Brain pericyte (primary cell): ENCODE data around the gene YPEL1.
A peak's percentile ranks its signal among the peaks of the same experiment; 100 is the strongest.

Experiments used
- DNase-seq: peaks from one replicate; pipeline ENCODE4 v3.0.0-alpha.2; 2012; ENCODE audit warnings: low read depth, low spot score

YPEL1 gene, protein sequence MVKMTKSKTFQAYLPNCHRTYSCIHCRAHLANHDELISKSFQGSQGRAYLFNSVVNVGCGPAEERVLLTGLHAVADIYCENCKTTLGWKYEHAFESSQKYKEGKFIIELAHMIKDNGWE

DNA sequence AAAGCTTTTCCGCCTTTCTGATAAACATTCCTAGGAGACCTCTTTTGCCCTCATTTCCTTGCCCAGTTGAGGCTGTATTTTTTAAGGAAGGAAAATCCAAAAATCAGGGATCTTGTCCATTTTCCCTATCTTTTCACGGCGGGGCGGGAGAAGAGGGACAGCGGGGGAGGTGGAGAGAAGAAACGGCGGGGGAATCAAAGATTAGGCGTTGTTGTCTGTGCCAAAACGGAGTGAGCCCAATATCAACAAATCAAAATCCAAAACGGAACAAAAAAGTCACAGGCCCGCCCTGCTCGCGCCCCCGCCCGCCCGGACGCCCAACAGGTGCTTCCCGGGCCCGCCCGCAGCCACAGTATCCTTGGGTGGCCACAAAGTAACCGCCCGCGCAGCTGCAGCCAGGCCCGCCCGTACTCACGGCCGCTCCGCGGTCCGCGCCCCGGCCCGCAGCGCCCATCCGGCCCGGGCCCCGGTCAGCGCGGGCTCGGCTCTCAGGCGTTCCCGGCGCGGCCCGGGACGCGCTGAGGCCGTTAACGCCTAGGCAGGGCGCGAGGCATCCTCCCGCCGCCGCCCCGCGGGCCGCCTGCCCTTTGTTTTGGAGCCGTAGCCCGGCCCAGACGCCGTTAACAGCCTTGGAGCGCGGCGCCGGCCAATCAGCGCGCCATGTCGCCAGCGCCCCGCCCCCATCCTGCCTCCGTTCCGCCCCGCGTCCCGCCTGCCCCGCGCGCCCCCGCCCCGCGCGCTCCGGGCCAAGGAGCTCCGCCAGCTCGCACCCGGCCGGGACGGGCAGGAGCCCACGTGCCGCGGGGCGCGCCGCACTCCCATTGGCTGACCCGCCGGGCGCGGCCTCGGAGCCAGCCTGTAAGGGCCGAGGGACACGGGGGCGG is at the start of gene YPEL1:
Gene YPEL1, minus strand, starts transcription at position 595 of the 884 bp plus-strand sequence. CDS start 25,050 bp downstream, outside the sequence.
- peak; percentile 78 for DNase-seq

DNA sequence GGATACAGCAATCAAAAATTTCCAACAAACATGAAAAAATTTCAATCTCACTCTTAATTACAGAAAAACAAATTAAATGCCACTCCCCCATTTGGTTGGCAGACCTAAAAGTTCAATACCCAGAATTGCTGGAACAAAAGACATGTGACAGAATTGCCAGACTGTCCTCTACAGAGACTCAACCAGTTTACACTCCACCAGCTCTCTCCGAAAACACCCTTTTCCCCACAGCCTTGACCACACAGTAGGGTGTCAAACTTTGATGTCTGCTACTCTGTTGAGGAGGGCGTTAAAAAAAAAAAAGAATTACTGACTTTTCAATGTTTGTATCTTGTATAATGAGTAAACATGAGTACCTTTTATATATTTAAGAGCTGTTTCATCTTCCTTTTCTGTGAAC is 44.7 kb upstream of the YPEL1 start:
- DNase-seq, result no peak

DNA sequence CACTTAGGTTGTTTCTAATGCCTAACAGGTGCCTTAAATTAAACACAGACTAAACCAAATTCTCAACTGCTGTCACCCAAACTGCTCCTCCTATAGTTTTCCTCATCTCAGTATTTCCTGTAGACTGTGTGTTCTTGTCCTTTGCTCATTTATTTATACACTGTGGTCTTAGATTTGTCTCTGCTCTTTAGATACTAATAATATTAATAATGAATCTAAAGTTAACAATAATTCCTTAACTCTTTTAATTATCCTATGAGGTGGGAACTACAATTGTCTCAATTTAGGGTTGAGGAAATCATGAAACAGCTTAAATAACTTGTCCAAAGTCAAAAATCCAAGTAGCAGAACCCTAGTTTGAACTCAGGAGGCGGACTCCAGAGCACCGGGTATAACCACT is 43.9 kb upstream of the YPEL1 start:
- DNase-seq, result no peak

DNA sequence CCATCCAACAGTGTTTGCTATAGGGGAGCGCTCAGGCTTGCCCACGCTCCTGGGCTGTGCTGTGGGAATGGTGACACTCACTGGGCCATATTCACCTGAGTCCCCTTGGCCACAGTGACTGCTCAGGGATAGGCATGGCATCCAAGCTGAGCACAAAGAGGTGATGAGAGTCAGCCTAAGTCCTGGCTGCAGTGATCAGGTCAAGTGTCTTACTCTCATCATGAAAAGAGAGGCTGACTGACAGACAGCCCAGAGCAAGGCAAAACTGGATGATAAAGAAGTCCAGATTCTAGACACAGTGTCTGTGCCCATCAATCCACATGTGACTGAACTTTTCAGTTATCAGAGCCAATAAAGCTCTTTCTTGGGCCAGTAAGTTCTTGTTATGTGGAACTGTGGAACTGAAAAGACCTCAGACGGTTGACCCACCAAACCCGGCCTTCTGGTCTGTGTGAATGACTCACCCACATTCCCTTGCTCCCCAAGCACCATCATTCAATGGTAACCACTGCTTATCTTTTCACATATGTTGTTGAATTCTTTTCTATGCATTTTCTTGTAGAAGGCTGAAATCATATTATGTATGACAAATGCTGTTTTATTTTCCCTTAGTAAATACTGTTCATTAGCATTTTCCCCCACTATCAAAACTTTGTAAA is 43.2 kb upstream of the YPEL1 start:
- no peak for DNase-seq

DNA sequence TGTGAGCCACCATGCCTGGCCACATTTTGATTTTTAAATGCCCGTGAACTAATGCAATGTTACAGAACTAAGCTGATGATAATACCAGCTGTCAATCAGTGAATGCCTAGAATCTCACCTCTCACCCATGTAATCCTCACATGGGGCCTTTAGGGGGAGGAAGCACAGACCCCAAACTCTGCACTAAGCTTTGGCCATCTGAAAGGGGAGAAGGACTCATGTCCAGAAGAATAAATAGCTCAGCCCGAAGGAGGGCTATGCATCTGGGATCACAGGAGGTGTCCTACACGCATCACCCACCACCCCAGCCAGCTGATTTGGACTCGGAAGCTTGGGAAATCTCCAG is 36.0 kb upstream of the YPEL1 start:
- DNase-seq, result no peak

DNA sequence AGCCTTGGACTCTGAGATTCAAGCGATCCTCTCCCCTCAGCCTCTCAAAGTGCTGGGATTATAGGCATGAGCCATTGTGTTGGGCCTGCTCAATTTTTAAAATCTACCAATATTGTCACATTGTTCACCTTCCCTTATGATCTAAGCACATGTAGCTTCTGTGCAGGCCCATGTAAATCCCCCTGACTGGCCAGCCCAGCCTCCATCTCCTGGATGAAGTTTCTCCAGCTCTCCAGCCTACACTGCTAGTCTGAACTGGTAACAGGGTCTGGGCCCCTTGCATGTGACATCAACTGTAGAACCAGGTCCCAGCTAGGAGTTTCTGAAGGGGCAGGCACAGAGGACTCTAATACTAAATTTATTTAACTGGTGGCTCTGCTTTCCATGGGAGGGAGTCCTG is 32.8 kb upstream of the YPEL1 start:
- no peak for DNase-seq

DNA sequence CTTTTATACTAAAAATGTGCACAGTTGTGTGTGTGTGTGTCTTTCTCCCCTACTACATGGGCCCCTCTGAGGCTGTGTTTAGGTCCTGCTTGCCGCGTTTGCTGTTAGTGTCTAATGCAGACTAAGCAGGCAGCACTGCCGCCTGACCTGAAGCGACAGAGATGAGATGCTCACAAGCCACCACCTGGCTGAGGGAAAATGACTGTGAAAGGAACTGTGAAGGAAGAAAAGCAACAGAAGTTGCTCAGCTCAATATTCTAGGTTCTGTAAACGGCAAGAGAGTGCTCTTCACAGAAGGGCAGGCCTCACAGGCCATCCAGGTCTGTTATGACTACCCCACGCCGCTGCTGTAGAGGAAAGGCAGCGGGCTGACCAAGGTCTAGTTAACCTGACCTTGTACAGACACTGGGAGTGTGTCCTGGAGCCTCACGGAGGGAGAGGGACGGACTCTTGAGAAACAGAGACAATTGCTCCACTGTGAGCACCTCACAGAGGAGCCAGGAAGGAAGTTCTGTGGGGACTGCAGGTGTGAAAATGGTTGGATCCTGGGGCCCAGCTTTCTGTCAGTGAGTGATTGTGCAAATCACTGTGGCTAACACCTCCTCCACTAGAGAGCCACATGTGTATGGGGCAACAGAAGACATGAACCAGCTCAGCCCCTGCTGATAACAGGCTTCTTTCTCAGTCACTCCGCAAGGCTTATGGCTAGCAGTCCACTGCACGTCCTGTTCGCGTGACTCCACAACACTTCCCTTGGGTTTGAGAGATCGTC is 31.3 kb upstream of the YPEL1 start:
- DNase-seq, result no peak

DNA sequence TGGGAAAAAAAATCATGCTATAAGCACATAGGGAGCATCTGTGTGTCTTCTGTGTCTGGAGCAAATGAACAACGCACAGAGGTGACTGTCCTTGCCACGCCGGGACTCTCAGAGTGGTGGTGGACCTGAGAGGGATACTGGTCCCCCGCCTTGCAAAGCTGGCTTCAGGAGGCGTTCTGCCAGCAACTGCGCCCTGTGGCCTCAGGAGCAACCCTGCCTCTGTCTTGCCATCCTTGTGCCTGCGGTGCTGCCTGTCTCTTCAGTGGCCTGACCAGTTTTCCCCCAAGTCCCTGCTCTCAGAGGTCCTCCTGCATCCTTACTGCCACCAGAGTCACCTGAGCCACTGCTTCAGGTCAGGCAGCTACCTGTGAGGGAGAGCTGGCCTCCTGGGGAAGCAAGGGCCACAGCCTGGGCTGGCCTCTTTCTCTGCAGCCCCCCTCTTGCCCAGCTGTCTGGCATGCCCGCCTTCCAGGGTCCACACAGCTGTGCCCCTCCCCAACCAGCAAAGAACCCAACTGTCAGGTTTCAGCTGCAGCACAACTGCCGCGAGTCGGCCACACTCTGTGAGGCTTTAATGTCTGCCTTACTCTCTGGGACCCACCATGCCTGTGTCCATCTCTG is 30.4 kb upstream of the YPEL1 start:
- no peak for DNase-seq

DNA sequence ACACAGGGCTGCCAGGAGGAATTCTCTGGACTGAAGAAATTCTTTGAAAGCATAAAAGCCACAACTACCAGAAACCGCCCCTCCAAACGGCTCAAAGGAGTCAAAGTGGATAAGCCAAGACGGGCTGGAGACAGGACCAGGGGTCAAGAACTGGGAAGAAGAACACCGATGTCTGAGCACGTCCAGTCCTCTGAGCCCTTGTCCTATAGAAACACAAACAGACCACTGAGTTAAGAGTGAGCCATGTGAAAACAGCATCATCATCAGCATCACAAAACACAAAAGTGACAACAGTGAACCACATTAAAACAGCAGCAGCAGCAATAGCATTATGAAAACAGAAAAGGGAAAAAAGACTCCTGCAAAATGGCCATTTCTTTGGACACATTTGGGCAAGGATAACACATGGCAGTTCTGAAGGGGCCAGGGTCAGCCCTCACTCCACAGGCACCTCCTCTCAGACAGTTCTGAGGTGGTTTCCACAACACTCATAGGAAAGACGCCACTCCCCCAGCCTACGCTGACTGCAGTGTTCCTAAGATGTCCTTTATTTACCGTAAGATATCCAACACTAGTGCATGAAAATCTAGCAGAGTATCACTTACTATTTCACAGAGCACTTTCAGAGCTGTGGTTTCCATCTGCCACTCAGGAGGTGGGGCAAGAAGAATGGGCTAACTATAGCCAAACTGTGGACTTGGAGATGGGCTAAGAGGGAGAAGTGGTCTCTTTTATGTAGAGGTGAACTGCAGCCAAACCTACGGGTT is 28.6 kb upstream of the YPEL1 start:
- DNase-seq, result no peak

DNA sequence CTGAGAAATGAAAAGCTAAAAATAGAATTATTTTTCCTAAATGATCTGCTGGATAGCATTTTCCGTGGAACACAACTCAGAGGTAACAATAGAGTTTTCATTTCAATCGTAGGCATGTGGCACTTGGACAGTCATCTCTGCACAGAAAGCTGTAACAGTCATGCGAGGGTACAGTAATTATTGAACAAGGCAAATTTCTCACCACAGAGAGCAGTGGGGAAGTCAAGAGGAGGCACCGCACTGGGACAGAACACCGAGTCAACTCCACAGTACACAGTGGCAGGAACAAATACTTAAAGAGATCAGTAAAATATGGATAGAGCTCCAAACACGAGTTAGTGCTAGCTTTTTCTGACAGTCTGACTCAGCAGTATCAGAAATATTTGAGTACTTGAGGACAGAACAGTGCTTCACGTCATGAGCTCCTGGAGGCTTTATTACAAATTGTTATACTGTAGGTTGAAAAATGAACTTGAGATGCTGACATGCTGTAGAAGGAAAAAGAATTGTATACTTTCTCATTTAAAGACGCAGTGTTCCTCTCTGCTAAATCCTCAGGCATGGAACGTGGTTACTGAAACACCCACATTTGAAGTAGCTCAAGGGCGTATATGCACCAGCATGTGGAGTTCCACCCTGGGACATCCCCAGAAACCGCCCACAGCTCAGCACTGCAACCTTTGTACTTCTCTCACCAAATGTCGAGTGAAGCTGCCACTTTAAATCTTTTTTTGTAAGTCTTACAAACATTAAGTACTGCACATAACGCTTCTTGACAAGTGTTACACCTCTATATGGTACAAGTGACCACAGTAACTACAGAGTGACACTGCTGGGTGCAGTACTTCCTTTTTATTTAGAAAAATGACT is 27.4 kb upstream of the YPEL1 start:
- DNase-seq, result no peak

DNA sequence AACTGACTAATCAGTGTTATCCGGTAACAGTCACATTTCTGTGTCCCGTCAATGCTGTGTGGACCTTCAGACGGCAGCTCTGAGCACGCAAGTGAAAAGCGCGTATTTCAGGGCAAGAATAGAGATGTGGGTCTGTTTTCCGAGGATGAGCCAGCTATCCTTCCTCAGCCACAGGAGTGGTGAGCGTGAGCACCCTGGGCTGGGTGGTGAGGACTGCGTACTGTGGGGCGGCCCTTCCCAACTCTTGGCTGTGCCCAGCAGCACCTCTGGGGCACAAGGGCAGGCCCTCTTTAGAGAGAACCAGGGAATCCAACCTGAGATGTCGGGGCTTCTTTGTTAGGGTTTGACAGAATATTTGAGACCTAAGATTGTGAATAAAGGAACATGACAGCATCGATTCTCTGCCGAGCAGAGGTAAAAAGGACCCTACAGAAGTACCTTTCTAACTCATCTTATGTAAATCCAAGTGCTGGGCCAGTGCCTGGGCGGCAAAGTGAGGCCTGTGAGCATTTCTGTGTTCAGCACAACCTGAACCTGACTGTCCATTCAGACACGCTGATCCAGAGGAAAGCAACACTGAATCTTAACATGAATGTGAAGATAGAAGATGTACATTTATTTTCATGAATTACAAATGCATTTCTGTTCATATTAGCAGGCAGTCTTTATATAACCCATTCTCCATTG is 26.5 kb upstream of the YPEL1 start:
- DNase-seq, result no peak

DNA sequence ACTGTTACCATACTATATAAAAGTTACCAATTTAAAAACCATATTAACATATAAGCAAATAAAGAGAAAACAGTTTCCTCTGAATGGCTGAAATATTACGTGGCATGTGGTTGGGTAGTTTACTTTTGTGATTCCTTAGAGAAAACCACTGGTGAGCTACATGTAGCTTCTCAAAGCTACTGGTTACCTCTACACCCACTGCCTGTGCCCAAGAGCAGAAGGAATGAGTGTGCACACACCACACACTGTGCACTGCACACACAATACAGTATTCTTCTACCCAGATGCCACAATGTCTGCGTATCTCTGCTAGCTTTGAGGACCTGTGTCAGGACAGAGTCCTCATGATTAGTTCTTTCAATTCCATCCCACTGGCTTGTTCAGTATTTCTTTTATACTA is 25.5 kb upstream of the YPEL1 start:
- no peak for DNase-seq

DNA sequence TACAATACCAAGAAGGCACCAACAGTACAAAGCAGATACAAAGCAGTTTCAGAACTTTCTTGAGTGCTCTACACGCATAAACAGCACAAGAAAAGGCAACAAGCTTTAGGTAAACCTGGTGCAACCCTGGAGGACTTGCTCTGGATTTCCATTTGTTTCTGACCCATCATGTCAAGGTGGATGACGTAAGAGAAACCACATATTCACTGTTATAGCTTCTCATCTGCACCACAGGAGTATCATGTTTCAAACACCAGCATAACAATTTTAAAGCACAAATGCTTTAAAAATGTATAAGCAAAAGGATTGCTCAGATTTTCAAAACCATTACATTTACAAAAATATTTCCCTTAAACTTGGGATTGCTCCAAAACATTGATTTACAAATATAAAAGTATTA is 25.0 kb upstream of the YPEL1 start:
- DNase-seq, result peak; percentile 65

DNA sequence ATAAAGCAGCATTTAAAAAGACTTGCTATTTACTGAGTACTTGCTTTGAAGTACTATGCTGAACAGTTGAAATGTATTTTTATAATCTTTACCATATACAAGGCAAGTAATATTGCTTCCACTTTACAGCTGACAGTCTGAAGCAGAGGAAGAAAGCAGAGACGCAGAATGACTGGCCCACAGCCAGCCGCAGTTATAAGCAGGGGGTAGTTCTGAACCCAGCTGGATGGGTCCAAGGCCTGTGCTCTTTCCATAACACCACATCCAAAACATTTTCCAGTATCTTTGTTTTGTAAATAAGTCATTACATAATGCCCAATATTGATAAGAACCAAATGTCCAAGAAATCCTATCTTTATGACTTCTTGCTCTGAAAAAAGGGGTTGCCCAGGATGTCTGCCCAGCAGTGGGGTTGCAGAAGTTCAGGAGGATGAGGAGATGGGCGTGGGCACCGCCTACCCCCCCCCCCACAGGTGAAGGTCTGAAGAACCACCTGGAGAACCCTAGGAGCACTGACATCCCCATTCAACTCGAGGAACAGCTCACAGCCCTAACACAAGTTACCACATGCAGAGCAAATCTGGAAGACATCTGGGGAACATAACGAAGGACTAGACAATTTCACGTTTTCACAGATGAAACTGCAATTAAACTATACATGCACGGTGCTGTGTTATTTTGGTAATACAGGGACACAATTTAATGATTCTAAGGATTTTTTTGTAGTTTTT is 24.2 kb upstream of the YPEL1 start:
- no peak for DNase-seq

DNA sequence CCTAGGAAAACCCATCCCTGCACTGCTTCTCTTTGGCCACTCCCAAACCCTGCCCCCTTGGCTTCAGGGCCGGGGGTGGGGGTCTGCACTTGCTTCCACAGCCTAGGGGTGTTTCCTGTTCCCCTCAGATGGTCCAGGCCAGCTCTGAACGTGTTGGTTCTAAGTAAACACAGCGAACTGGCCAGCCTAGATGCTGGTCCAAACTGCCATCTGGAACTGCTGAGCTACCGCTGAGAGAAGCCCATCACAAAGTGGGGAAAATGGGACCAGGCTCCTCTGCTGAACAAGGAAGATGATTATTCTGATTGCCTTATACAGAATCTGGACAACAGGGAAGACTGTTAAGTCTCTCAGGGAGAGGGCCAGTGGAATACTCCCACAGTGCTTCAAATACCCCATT is 23.5 kb upstream of the YPEL1 start:
- DNase-seq, result no peak

DNA sequence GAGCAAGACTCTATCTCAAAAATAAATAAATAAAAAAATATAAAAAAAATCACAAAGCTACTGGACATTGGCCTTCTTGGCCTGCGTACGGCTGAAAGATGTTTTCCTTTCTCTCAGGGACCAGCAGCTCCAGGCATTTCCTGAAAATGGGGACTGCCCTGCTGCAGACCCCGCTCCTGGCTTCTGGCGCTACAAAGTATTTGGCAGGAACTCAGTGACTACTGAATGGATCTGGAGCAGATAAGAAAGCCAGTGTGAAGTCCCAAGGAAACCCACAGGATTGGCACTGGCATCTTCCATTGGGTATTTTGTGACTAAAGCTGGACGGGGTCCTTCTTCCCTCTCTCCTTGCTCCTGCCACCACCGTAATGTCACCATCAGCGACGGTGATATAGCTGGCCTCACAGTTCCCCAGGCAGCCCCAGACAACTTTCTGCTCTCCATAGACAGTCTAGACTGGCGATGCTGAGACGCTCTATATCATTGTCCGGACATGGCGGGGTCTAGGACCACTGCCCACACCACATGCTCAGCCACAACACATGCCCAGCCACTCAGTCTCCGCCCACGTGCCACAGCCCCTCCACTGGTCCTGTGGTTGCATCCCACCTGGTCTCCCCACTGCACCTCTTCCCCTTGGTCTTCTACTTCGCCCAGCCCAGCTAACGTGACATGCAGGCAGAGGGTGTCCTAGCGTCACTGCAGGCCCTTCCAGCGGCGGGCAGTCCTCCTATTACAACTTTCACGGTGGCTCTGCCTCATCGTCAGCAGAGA is 22.7 kb upstream of the YPEL1 start:
- no peak for DNase-seq

DNA sequence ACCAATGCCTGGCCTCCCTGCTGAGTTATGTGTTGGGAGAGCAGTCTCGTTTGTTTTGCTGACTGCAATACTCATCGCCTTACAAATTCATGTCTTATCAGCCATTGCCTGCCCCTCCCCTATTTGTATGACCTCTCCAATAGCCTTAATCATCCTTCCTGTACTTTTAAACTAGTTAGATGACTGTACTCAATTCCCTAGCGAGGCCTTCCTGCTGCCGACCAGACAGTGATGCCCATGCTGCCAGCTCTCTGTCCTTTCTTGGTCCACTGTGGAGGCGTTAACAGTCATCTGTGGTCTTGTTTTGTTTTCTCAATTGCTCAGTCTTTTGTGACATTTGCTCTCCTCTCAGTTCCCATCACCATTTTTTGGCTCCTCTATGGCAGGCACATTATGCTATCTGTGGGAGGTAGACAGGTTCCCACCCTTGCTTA is 20.3 kb upstream of the YPEL1 start:
- DNase-seq, result peak; percentile 21

DNA sequence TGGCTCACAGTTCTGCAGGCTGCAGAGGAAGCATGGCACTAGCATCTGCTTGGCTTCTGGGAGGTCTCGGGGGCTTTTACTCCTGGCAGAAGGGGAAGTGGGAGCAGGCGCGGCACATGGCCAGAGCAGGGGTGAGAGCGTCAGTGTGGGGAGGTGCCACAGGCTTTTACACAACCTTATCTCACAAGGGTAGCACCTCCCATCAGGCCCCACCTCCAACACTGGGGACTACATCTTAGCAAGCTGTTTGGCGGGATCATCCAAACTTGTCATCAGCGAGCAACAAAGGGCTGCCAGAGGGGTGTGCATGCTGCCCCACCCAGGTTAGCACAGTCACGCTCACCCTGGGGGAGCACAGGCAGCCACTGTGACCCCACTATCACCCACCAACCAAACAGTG is 18.9 kb upstream of the YPEL1 start:
- DNase-seq, result no peak
